ENCODE data around the gene ADGRD1. TPM values are rescaled to one million over a fixed set of nuclear protein-coding genes. Genes with fewer than 3 reads are reported as not detected.

The ADGRD1 gene
- total and polyA plus RNA-seq, 2 of the 8 experiments (the other 6 are each of a cell fraction or from before 2014, with no cell fraction given): 0.36 to 0.48 TPM

GRCh38 chr12:131126662-131127173 lies 173.0 kb downstream of the ADGRD1 start:
- CTCF ChIA-PET (ENCODE audit: partially characterized antibody): interaction anchor here (0.6 to 3.3 kb wide), 3 partner anchors 10 to 957 kb away, joined by 3 to 25 read pairs (median 16); no protein-coding TSS in a partner anchor
- Histone ChIP-seq H3K14ac (ENCODE audit: insufficient read length) (no peak overlapping the region), H3K4me2 (ENCODE audit: insufficient read depth in 1 of 2, low read depth in 2 of 2, low read length in 2 of 2) (no peak overlapping the region), H3K4ac (replicated peaks; ENCODE audit: insufficient read length, low read depth, low read length) (no peak overlapping the region), H2BK12ac (ENCODE audit: low read depth, low read length) (no peak overlapping the region), H2AFZ (ENCODE audit: low read length) (no peak overlapping the region), H2BK5ac (ENCODE audit: low read depth, low read length) (no peak overlapping the region), H4K91ac (replicated peaks; ENCODE audit: insufficient read length, low read length) (no peak overlapping the region), H4K5ac (ENCODE audit: insufficient read length, low read depth, low read length) (no peak overlapping the region), H3K27me3 (replicated peaks in 1 of 4; ENCODE audit: control insufficient read depth in 3 of 4, extremely low read depth in 1 of 4, insufficient read depth in 3 of 4, low read length in 3 of 4) (0 out of 7 replicates have a peak, but pooled peaks cover 0 to 2% (median 0%) of the 10 kb centered on the region in 4 experiments), H3K18ac (ENCODE audit: extremely low read depth, low read length) (no peak overlapping the region), H3K79me1 (ENCODE audit: low read depth, low read length) (no peaks in the 10 kb centered on the region), H3K4me1 (replicated peaks in 1 of 4; ENCODE audit: control insufficient read depth in 3 of 4, insufficient read depth in 4 of 4, low read length in 3 of 4) (no peaks in the 10 kb centered on the region; a peak in 1 of 7 replicates), H3K79me2 (ENCODE audit: control insufficient read depth in 1 of 2, insufficient read depth in 2 of 2, low read length in 2 of 2) (no peaks in the 10 kb centered on the region), H2BK20ac (ENCODE audit: low read length) (no peak overlapping the region), H4K8ac (ENCODE audit: extremely low read depth, insufficient read depth, low read length) (no peak overlapping the region), H3K9me3 (ENCODE audit: insufficient read depth in 2 of 2, low read depth in 1 of 2, low read length in 1 of 2) (no peaks in the 10 kb centered on the region; a peak in 1 of 4 replicates), H4K20me1 (replicated peaks in 1 of 2; ENCODE audit: control insufficient read depth in 1 of 2, insufficient read depth in 2 of 2, low read length in 2 of 2) (no peaks in the 10 kb centered on the region), H2AK5ac (ENCODE audit: low read depth, low read length) (no peak overlapping the region), H3K23ac (ENCODE audit: insufficient read length) (no peak overlapping the region), H2BK15ac (ENCODE audit: low read length) (no peak overlapping the region), H3K4me3 (ENCODE audit: extremely low read depth in 1 of 4, insufficient read depth in 2 of 4, low read depth in 3 of 4, low read length in 4 of 4) (no peak overlapping the region), H2BK120ac (replicated peaks; ENCODE audit: low read depth, low read length) (no peak overlapping the region), H3K9ac (replicated peaks in 1 of 4; ENCODE audit: extremely low read depth in 1 of 4, low read depth in 3 of 4, low read length in 3 of 4) (no peak overlapping the region), H3K23me2 (ENCODE audit: low read depth, low read length) (no peaks in the 10 kb centered on the region), H3K36me3 (ENCODE audit: control insufficient read depth in 2 of 4, insufficient read depth in 4 of 4, low read length in 3 of 4) (no peaks in the 10 kb centered on the region), H3K27ac (ENCODE audit: low read depth, low read length) (no peak overlapping the region), H3K56ac (replicated peaks; ENCODE audit: insufficient read length, low read depth, low read length) (no peak overlapping the region)
- DNase-seq (ENCODE audit: low read depth in 1 of 2, low spot score in 2 of 2) (no peak), FAIRE-seq (no peak)
- POLR2A ChIA-PET (ENCODE audit: partially characterized antibody): no interaction called here
- WGBS, 2 experiments (ENCODE audit: extremely low coverage in 1 of 2, insufficient coverage in 1 of 2, insufficient read length in 1 of 2, insufficient replicate concordance in 2 of 2, low coverage in 1 of 2, low lambda C conversion rate in 2 of 2, missing lambda C conversion rate in 1 of 2): 96% methylated on average over 7 of the region's 7 CpGs; no CpG with 5 or more reads in 1 of the 2 experiments
- TF ChIP-seq, protein P1, sequence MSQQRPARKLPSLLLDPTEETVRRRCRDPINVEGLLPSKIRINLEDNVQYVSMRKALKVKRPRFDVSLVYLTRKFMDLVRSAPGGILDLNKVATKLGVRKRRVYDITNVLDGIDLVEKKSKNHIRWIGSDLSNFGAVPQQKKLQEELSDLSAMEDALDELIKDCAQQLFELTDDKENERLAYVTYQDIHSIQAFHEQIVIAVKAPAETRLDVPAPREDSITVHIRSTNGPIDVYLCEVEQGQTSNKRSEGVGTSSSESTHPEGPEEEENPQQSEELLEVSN (IDR thresholded peaks at IDR 0.05): no peak
- TF ChIP-seq USF2 (IDR thresholded peaks at IDR 0.05; ENCODE audit: low read length): no peak
- no peak for TF ChIP-seq CBX5 (IDR thresholded peaks at IDR 0.05; ENCODE audit: low read depth, low read length)
- TF ChIP-seq ASH2L (IDR thresholded peaks at IDR 0.05; ENCODE audit: low read length): no peak
- TF ChIP-seq GTF2F1 (IDR thresholded peaks at IDR 0.05; ENCODE audit: borderline replicate concordance, low read depth, low read length): no peak
- TF ChIP-seq BRCA1 (IDR thresholded peaks at IDR 0.05; ENCODE audit: low read depth, low read length): no peak
- no peak for TF ChIP-seq NRF1 (IDR thresholded peaks at IDR 0.05; ENCODE audit: low read depth, low read length)
- no peak for TF ChIP-seq RBBP5 (IDR thresholded peaks at IDR 0.05; ENCODE audit: borderline replicate concordance, low read depth, low read length)

All from H1 (cell line).